H9 (cell line): Measurements from ENCODE around the gene SLC5A12. TPM values are rescaled to one million over a fixed set of nuclear protein-coding genes. Genes with fewer than 3 reads are reported as not detected.

Experiments used
- DNase-seq: peaks from one replicate; pipeline ENCODE4 v3.0.0-alpha.2; 2017
- H2AFZ ChIP-seq: one replicate; pipeline ENCODE4 v1.6.1; 2013; ENCODE audit warnings: mild to moderate bottlenecking, low read length, control low read depth, moderate library complexity
- H2AK5ac ChIP-seq: 2 replicates; pipeline ENCODE4 v1.6.1; 2013; ENCODE audit warnings: low read length, control low read depth, mixed read lengths; ENCODE audit not compliant: insufficient read length
- H2BK120ac ChIP-seq: one replicate; pipeline ENCODE4 v1.6.1; 2013; ENCODE audit warnings: low read depth, mild to moderate bottlenecking, low read length, control low read depth, inconsistent platforms; ENCODE audit not compliant: poor library complexity, severe bottlenecking
- H2BK12ac ChIP-seq: 2 replicates; pipeline ENCODE4 v1.6.1; 2013; ENCODE audit warnings: low read length, control low read depth, mixed read lengths, low read depth; ENCODE audit not compliant: insufficient read length
- H2BK15ac ChIP-seq: 2 replicates; pipeline ENCODE4 v1.6.1; 2013; ENCODE audit warnings: low read depth, low read length, control low read depth
- H2BK20ac ChIP-seq: one replicate; pipeline ENCODE4 v1.6.1; 2013; ENCODE audit warnings: low read depth, mild to moderate bottlenecking, low read length, control low read depth, inconsistent platforms; ENCODE audit not compliant: poor library complexity, severe bottlenecking
- H2BK5ac ChIP-seq: 2 replicates; pipeline ENCODE4 v1.6.1; 2013; ENCODE audit warnings: low read length, control low read depth, mixed read lengths; ENCODE audit not compliant: insufficient read length
- H3K14ac ChIP-seq: 2 replicates; pipeline ENCODE4 v1.6.1; 2013; ENCODE audit warnings: low read length, control low read depth; ENCODE audit not compliant: insufficient read depth
- H3K18ac ChIP-seq: 2 replicates; pipeline ENCODE4 v1.6.1; 2013; ENCODE audit warnings: low read depth, mild to moderate bottlenecking, mixed read lengths, low read length, control low read depth; ENCODE audit not compliant: insufficient read length
- H3K23ac ChIP-seq: 2 replicates; pipeline ENCODE4 v1.6.1; 2013; ENCODE audit warnings: low read length, control low read depth, mixed read lengths, low read depth; ENCODE audit not compliant: insufficient read length
- H3K23me2 ChIP-seq: 2 replicates; pipeline ENCODE4 v1.6.1; 2013; ENCODE audit warnings: low read depth, mild to moderate bottlenecking, mixed read lengths, low read length, control low read depth; ENCODE audit not compliant: insufficient read length, poor library complexity, severe bottlenecking
- H3K27ac ChIP-seq: 2 replicates; pipeline ENCODE4 v1.5.1; 2013; ENCODE audit warnings: low read length, control low read depth, mixed read lengths, low read depth; ENCODE audit not compliant: insufficient read length
- H3K27me3 ChIP-seq: 2 replicates; pipeline ENCODE4 v1.6.1; 2013; ENCODE audit warnings: low read length, control low read depth, inconsistent platforms; ENCODE audit not compliant: insufficient read depth
- H3K4ac ChIP-seq: 2 replicates; pipeline ENCODE4 v1.6.1; 2013; ENCODE audit warnings: low read depth, mild to moderate bottlenecking, control low read depth, inconsistent platforms, low read length, moderate library complexity
- H3K4me1 ChIP-seq: 2 replicates; pipeline ENCODE4 v1.6.1; 2013; ENCODE audit warnings: low read length, control low read depth, inconsistent platforms; ENCODE audit not compliant: insufficient read depth
- H3K4me2 ChIP-seq: 2 replicates; pipeline ENCODE4 v1.6.1; 2013; ENCODE audit warnings: low read length, control low read depth, mixed read lengths; ENCODE audit not compliant: insufficient read length, insufficient read depth
- H3K56ac ChIP-seq: 2 replicates; pipeline ENCODE4 v1.6.1; 2013; ENCODE audit warnings: low read depth, mild to moderate bottlenecking, mixed read lengths, low read length, control low read depth; ENCODE audit not compliant: insufficient read length
- H3K79me1 ChIP-seq: 2 replicates; pipeline ENCODE4 v1.6.1; 2013; ENCODE audit warnings: low read depth, mild to moderate bottlenecking, moderate library complexity, low read length, control low read depth, inconsistent platforms; ENCODE audit not compliant: insufficient read depth, poor library complexity, severe bottlenecking
- H3K79me2 ChIP-seq: 2 replicates; pipeline ENCODE4 v1.6.1; 2013; ENCODE audit warnings: low read length, control low read depth, inconsistent platforms; ENCODE audit not compliant: insufficient read depth
- H3K9ac ChIP-seq: 2 replicates; pipeline ENCODE4 v1.6.1; 2013; ENCODE audit warnings: low read length, control low read depth, mixed read lengths; ENCODE audit not compliant: insufficient read length; ENCODE audit errors: extremely low read depth
- H3K9me3 ChIP-seq: one replicate; pipeline ENCODE4 v1.6.1; 2013; ENCODE audit warnings: low read depth, low read length, inconsistent platforms; ENCODE audit not compliant: control insufficient read depth
- H3T11ph ChIP-seq: one replicate; pipeline ENCODE4 v1.6.1; 2013; ENCODE audit warnings: mild to moderate bottlenecking, low read length, control low read depth, inconsistent platforms
- H4K20me1 ChIP-seq: one replicate; pipeline ENCODE4 v1.6.1; 2013; ENCODE audit not compliant: control insufficient read depth, insufficient read length, insufficient read depth
- H4K5ac ChIP-seq: 2 replicates; pipeline ENCODE4 v1.6.1; 2013; ENCODE audit warnings: low read depth, mild to moderate bottlenecking, mixed read lengths, low read length, control low read depth; ENCODE audit not compliant: insufficient read length
- H4K8ac ChIP-seq: replicated peaks from 2 replicates; pipeline ENCODE4 v1.6.1; 2013; ENCODE audit warnings: low read length, control low read depth, mixed read lengths, low read depth; ENCODE audit not compliant: insufficient read length
- H4K91ac ChIP-seq: 2 replicates; pipeline ENCODE4 v1.6.1; 2013; ENCODE audit warnings: low read depth, mild to moderate bottlenecking, moderate library complexity, mixed read lengths, low read length, control low read depth; ENCODE audit not compliant: insufficient read length
- H3K27ac Mint-ChIP-seq, 3 experiments: 2 replicates in 2 of 3; 3 replicates in 1 of 3; pipeline ENCODE4 v1.8.0; 2020 to 2021; ENCODE audit warnings: mixed read lengths in 3 of 3, mild to moderate bottlenecking in 1 of 3, moderate library complexity in 1 of 3
- H3K27me3 Mint-ChIP-seq: 2 replicates; pipeline ENCODE4 v1.8.0; 2021; ENCODE audit warnings: low read depth, mild to moderate bottlenecking, moderate library complexity, mixed read lengths
- H3K36me3 Mint-ChIP-seq, 3 experiments: 2 replicates in 2 of 3; 3 replicates in 1 of 3; pipeline ENCODE4 v1.8.0; 2020 to 2021; ENCODE audit warnings: low read depth in 3 of 3, mixed read lengths in 3 of 3; ENCODE audit not compliant: insufficient read depth in 1 of 3
- H3K4me1 Mint-ChIP-seq, 2 experiments: 2 replicates each; pipeline ENCODE4 v1.8.0; 2020; ENCODE audit warnings: mixed read lengths in 2 of 2
- H3K4me3 Mint-ChIP-seq, 2 experiments: 2 replicates in 1 of 2; 3 replicates in 1 of 2; pipeline ENCODE4 v1.8.0; 2020 to 2021; ENCODE audit warnings: mild to moderate bottlenecking in 2 of 2, mixed read lengths in 2 of 2, moderate library complexity in 1 of 2
- H3K9me3 Mint-ChIP-seq, 2 experiments: 2 replicates in 1 of 2; 3 replicates in 1 of 2; pipeline ENCODE4 v1.8.0; 2020; ENCODE audit warnings: mild to moderate bottlenecking in 2 of 2, mixed read lengths in 2 of 2, moderate library complexity in 1 of 2
- WGBS: extraction: QIAGEN DNeasy Blood & Tissue Kit; methylation state at CpG from one replicate; pipeline ENCODE4 v1.1.7; 2013; ENCODE audit warnings: missing lambda C conversion rate, low lambda C conversion rate, mixed read lengths; ENCODE audit not compliant: insufficient read length; ENCODE audit errors: extremely low coverage; 5-methylcytosine and 5-hydroxymethylcytosine counted together
- total RNA-seq: library from RNA; stranded (reverse); gene quantifications from 2 replicates; pipeline ENCODE4 v1.2.1, GENCODE V29; 2021
- TF ChIP-seq, protein P1 (sequence below): fragments of 200-600 bp; sonication (generic); conservative IDR thresholded peaks from 3 replicates; pipeline ENCODE4 v1.8.0; 2021; ENCODE audit warnings: antibody characterized with exemption, mild to moderate bottlenecking

SLC5A12 gene
- total RNA-seq, 1 experiment from 2014 or later = 2.7 TPM

DNA sequence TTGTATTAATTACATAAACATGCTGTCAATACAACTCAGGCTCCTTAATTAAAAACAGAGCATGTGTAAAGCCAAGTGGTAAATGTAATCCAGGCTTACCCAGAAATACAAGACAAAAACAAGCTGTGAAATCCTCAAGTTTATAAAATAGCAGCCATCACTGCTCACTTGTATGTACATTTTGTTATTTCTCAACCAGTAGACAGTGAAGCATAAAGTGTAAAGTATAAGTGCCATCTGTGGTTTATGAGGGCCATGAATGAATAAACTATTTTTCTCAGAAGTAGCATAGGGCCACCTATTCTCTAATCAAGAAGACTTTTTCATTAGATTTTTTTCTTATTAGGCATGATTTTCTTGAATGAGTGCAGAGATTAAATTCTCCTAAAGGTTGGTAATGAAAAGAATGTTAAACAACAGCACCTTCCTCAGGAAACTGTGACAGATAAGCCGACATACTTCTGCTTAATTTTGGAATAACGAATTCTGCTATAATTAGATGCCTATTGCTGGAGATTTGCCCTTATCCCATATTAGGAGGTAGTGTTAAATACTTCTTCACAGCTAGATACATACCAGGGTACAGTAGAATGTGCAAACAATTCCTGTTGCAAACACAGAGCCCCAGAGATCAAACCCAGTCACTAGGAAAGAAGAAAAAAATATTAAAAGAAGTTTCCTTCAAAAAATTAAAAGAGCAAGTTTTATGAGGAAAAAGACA is 13.0 kb downstream of the SLC5A12 start:
- no peaks in the 10 kb centered on the region for H4K20me1 ChIP-seq
- no peak overlapping the region for H2BK120ac ChIP-seq
- H3K4me1 ChIP-seq = no peaks in the 10 kb centered on the region
- H3K23ac ChIP-seq = no peak overlapping the region
- no peak overlapping the region for H2BK15ac ChIP-seq
- no peak overlapping the region for H4K91ac ChIP-seq
- H3K79me1 ChIP-seq = no peaks in the 10 kb centered on the region
- no peaks in the 10 kb centered on the region for H3K9me3 Mint-ChIP-seq
- H3K9me3 ChIP-seq = no peaks in the 10 kb centered on the region
- H4K5ac ChIP-seq = no peak overlapping the region
- H2BK5ac ChIP-seq = no peak overlapping the region
- H3T11ph ChIP-seq = no peak overlapping the region
- H2BK20ac ChIP-seq = no peak overlapping the region
- H2AK5ac ChIP-seq = no peak overlapping the region
- H3K14ac ChIP-seq = no peak overlapping the region
- no peak overlapping the region for H3K4me2 ChIP-seq
- H3K27me3 ChIP-seq = no peaks in the 10 kb centered on the region
- no peaks in the 10 kb centered on the region for H3K27me3 Mint-ChIP-seq
- H4K8ac ChIP-seq = no peak overlapping the region
- no CpG with 5 or more reads among the region's 2 CpGs for WGBS
- no peaks in the 10 kb centered on the region for H3K23me2 ChIP-seq
- H3K36me3 Mint-ChIP-seq = no peaks in the 10 kb centered on the region
- H3K79me2 ChIP-seq = no peaks in the 10 kb centered on the region
- peaks cover 3% of the 10 kb centered on the region in 2 experiments for H3K4me1 Mint-ChIP-seq
- no peak overlapping the region for H3K4ac ChIP-seq
- no peak overlapping the region for H3K27ac ChIP-seq
- no peak overlapping the region for H2AFZ ChIP-seq
- DNase-seq = no peak
- no peak overlapping the region for H2BK12ac ChIP-seq
- no peak overlapping the region for H3K4me3 Mint-ChIP-seq
- TF ChIP-seq, protein P1, sequence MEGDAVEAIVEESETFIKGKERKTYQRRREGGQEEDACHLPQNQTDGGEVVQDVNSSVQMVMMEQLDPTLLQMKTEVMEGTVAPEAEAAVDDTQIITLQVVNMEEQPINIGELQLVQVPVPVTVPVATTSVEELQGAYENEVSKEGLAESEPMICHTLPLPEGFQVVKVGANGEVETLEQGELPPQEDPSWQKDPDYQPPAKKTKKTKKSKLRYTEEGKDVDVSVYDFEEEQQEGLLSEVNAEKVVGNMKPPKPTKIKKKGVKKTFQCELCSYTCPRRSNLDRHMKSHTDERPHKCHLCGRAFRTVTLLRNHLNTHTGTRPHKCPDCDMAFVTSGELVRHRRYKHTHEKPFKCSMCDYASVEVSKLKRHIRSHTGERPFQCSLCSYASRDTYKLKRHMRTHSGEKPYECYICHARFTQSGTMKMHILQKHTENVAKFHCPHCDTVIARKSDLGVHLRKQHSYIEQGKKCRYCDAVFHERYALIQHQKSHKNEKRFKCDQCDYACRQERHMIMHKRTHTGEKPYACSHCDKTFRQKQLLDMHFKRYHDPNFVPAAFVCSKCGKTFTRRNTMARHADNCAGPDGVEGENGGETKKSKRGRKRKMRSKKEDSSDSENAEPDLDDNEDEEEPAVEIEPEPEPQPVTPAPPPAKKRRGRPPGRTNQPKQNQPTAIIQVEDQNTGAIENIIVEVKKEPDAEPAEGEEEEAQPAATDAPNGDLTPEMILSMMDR = no peak
- no peak overlapping the region for H3K56ac ChIP-seq
- no peak overlapping the region for H3K9ac ChIP-seq
- H3K27ac Mint-ChIP-seq = no peak overlapping the region
- no peak overlapping the region for H3K18ac ChIP-seq
